WI38 (cell line): Measurements from ENCODE around the gene MND1.

ENCODE experiments used
- H3K4me3 ChIP-seq: 2 replicates; pipeline ENCODE4 v1.5.1; 2011; ENCODE audit warnings: low read depth, mild to moderate bottlenecking, control low read depth, low read length
- CTCF ChIP-seq: IDR thresholded peaks from 2 replicates; pipeline ENCODE4 v1.5.1; 2012; ENCODE audit warnings: low read depth, mild to moderate bottlenecking, control low read depth, low read length

The MND1 gene

GRCh38 chr4:153375303-153375702 is 30.8 kb downstream of the MND1 start:
- no peak overlapping the region for H3K4me3 ChIP-seq
- no peak for TF ChIP-seq CTCF

GRCh38 chr4:153383131-153383530 is 38.6 kb downstream of the MND1 start:
- no peak for TF ChIP-seq CTCF
- H3K4me3 ChIP-seq, result no peak overlapping the region

- TF ChIP-seq CTCF, result no peak
- H3K4me3 ChIP-seq, result no peak overlapping the region
These were observed 39.7 kb downstream of the MND1 start for GRCh38 chr4:153384160-153384559.

- no peak overlapping the region for H3K4me3 ChIP-seq
- TF ChIP-seq CTCF, result no peak
These were observed 41.3 kb downstream of the MND1 start for GRCh38 chr4:153385784-153386183.

GRCh38 chr4:153387981-153388380 is 43.5 kb downstream of the MND1 start:
- H3K4me3 ChIP-seq, result no peak overlapping the region
- TF ChIP-seq CTCF, result no peak

- TF ChIP-seq CTCF, result no peak
- H3K4me3 ChIP-seq, result no peak overlapping the region
These were observed 48.9 kb downstream of the MND1 start for GRCh38 chr4:153393397-153393796.

- no peak overlapping the region for H3K4me3 ChIP-seq
- no peak for TF ChIP-seq CTCF
These were observed 50.5 kb downstream of the MND1 start for GRCh38 chr4:153394945-153395344.
